GM23248 (cell line): ENCODE data around the gene RPS10.

ENCODE experiments used
- EZH2 ChIP-seq: fragments of 200-600 bp; sonication (generic); IDR thresholded peaks from 2 replicates; pipeline ENCODE4 v1.6.1; 2018; ENCODE audit warnings: antibody characterized with exemption, mild to moderate bottlenecking; ENCODE audit not compliant: insufficient read depth, poor library complexity, severe bottlenecking
- EZH2phosphoT487 ChIP-seq: fragments of 200-600 bp; sonication (generic); IDR thresholded peaks from 2 replicates; pipeline ENCODE4 v1.6.1; 2018; ENCODE audit warnings: antibody characterized with exemption, moderate library complexity, mild to moderate bottlenecking, low read depth; ENCODE audit not compliant: insufficient read depth

DNA sequence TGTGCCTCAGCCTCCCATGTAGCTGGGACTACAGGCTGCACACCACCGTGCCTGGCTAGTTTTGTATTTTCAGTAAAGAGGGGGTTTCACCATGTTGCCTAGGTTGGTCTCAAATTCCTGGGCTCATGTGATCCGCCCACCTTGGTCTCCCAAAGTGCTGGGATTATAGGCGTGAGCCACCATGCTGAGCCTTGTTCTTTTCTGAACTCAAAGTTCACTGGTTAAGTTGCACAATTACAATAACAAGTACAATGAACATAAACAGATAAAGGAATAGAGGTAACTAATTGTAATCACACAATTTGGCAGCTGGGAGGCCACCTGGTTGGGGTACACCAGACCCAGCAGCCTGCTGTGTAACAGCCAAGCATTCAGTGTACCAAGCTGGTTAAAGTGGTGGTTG is 40.1 kb downstream of the RPS10 start:
- TF ChIP-seq EZH2 (no peak), EZH2phosphoT487 (no peak)
